Calu3 (cell line): Measurements from ENCODE around the gene WDR45B. TPM values are rescaled to one million over a fixed set of nuclear protein-coding genes. Genes with fewer than 3 reads are reported as not detected.

Source experiments
- BruUV-seq: library from RNA; stranded (reverse); fragments of 400-500 nt; replicated peaks from 2 replicates; lab custom pipeline; 2021; lab: Mats Ljungman, UMichigan
- CTCF ChIA-PET: fragments of 300-600 bp; sonication (Branson Sonifier 250); formaldehyde crosslinking; loops from one replicate; lab custom pipeline; 2022; ENCODE audit warnings: antibody characterized with exemption; lab: Charles Lee
- DNase-seq: peaks from one replicate; pipeline ENCODE4 v3.0.0; 2022
- H3K27ac Mint-ChIP-seq: one replicate; pipeline ENCODE4 v1.8.0; 2022; ENCODE audit warnings: mixed read lengths; ENCODE audit not compliant: unreplicated experiment
- H3K27me3 Mint-ChIP-seq: one replicate; pipeline ENCODE4 v1.8.0; 2022; ENCODE audit warnings: mixed read lengths; ENCODE audit not compliant: unreplicated experiment
- H3K36me3 Mint-ChIP-seq: one replicate; pipeline ENCODE4 v1.8.0; 2022; ENCODE audit warnings: mild to moderate bottlenecking, moderate library complexity, mixed read lengths; ENCODE audit not compliant: insufficient read depth, unreplicated experiment
- H3K4me1 Mint-ChIP-seq: one replicate; pipeline ENCODE4 v1.8.0; 2022; ENCODE audit warnings: mild to moderate bottlenecking, low read depth, mixed read lengths; ENCODE audit not compliant: unreplicated experiment
- H3K4me3 Mint-ChIP-seq: one replicate; pipeline ENCODE4 v1.8.0; 2022; ENCODE audit warnings: mild to moderate bottlenecking, low read depth, moderate library complexity, mixed read lengths; ENCODE audit not compliant: unreplicated experiment
- H3K9me3 Mint-ChIP-seq: one replicate; pipeline ENCODE4 v1.8.0; 2022; ENCODE audit warnings: low read depth, mixed read lengths; ENCODE audit not compliant: unreplicated experiment
- intact Hi-C: fragments of 100-400 bp; cut with micrococcal nuclease; formaldehyde crosslinking; loops from one replicate; pipeline ENCODE4 v1.10.0; 2022; ENCODE audit not compliant: unreplicated experiment
- total RNA-seq: library from RNA; stranded (reverse); gene quantifications from 2 replicates; pipeline ENCODE4 v1.2.3, GENCODE V29; 2022
- TF ChIP-seq, protein P1 (sequence below): fragments of 200-600 bp; IDR thresholded peaks from one replicate; pipeline ENCODE4 v1.8.0; 2022; ENCODE audit warnings: antibody characterized with exemption; ENCODE audit not compliant: unreplicated experiment

Gene WDR45B
- total RNA-seq, 1 experiment from 2014 or later: 108 TPM

DNA sequence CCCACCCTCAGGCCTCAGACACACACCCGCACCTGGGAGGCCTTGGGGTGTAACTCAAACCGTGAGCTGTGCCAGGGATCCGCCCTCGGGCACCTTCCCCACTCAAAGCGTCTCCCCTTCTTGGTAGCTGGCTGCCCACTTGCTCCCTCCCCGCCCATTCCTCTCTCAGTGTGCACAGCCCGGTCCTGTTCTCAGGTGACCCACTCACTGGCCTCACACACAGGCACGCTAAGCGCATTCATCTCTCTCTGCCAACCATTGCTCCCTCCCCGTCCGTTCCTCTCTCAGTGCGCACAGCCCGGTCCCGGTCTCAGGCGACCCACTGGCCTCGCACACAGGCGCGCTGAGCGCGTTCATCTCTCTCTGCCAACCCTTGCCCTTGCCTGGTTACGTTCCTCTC is 20.8 kb downstream of the WDR45B start:
- peaks cover 72% of the 10 kb centered on the region for H3K36me3 Mint-ChIP-seq
- intact Hi-C loops: no loop called here
- CTCF ChIA-PET: no interaction called here

DNA sequence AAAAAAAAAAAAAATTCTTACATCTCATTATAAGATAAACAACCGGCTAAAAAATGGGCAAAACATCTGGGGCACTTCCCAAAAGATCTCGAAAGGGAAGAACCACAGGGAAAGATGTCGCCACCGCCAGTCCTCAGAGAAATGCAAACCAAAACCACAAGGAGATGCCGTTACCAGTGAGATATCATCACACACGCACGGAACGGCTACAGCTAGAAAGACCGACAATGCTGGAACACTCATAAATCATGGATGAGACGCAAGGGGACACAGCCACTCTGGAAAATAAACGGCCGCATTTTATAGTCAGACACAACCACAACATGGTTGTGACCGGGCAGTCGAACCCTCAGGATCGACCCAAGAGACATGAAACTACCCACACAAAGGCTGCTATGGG is 24.5 kb downstream of the WDR45B start:
- peaks cover 85% of the 10 kb centered on the region for H3K36me3 Mint-ChIP-seq
- H3K9me3 Mint-ChIP-seq: no peaks in the 10 kb centered on the region
- intact Hi-C loops: no loop called here
- H3K27me3 Mint-ChIP-seq: no peaks in the 10 kb centered on the region
- no peaks in the 10 kb centered on the region for H3K4me1 Mint-ChIP-seq
- no peak overlapping the region for H3K4me3 Mint-ChIP-seq
- no peak for DNase-seq
- TF ChIP-seq, protein P1, sequence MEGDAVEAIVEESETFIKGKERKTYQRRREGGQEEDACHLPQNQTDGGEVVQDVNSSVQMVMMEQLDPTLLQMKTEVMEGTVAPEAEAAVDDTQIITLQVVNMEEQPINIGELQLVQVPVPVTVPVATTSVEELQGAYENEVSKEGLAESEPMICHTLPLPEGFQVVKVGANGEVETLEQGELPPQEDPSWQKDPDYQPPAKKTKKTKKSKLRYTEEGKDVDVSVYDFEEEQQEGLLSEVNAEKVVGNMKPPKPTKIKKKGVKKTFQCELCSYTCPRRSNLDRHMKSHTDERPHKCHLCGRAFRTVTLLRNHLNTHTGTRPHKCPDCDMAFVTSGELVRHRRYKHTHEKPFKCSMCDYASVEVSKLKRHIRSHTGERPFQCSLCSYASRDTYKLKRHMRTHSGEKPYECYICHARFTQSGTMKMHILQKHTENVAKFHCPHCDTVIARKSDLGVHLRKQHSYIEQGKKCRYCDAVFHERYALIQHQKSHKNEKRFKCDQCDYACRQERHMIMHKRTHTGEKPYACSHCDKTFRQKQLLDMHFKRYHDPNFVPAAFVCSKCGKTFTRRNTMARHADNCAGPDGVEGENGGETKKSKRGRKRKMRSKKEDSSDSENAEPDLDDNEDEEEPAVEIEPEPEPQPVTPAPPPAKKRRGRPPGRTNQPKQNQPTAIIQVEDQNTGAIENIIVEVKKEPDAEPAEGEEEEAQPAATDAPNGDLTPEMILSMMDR: no peak
- BruUV-seq: no TSS peak
- no peak overlapping the region for H3K27ac Mint-ChIP-seq
- CTCF ChIA-PET: interaction anchor here (0.6 kb wide), 1 partner anchor 294 kb away, joined by 4 read pairs; no protein-coding TSS in a partner anchor

More for the DNA sequence above, 20.8 kb downstream of the WDR45B start:
- H3K27ac Mint-ChIP-seq: no peak overlapping the region
- no peak for DNase-seq
- no TSS peak for BruUV-seq
- no peaks in the 10 kb centered on the region for H3K4me1 Mint-ChIP-seq
- H3K9me3 Mint-ChIP-seq: no peaks in the 10 kb centered on the region
- no peaks in the 10 kb centered on the region for H3K27me3 Mint-ChIP-seq
- H3K4me3 Mint-ChIP-seq: no peak overlapping the region
- TF ChIP-seq, protein P1: no peak

DNA sequence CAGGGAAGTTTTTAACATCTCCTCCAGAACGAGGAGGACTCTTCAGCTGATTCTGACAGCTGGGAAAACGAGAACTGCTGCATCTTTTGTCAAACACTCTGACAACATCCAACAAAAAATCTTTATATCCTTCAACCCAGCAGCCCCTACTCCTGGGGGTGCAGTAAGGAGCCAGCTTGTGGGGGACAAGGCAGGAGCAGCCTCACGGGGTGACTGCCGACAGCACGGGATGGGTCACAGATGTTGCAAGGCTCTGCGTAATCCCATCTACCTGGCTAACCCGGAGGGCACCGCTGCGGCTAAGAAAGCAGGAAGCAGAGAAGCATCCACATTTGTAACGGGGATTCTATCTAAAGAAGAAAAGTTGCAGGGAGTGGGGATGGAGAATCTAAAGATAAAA is 28.6 kb downstream of the WDR45B start:
- H3K36me3 Mint-ChIP-seq: peaks cover 92% of the 10 kb centered on the region
- intact Hi-C loops: no loop called here
- H3K27me3 Mint-ChIP-seq: no peaks in the 10 kb centered on the region
- CTCF ChIA-PET: no interaction called here
- no peaks in the 10 kb centered on the region for H3K9me3 Mint-ChIP-seq
- TF ChIP-seq, protein P1: no peak
- H3K27ac Mint-ChIP-seq: no peak overlapping the region
- no peak for DNase-seq
- no TSS peak for BruUV-seq
- H3K4me1 Mint-ChIP-seq: no peaks in the 10 kb centered on the region
- no peak overlapping the region for H3K4me3 Mint-ChIP-seq

DNA sequence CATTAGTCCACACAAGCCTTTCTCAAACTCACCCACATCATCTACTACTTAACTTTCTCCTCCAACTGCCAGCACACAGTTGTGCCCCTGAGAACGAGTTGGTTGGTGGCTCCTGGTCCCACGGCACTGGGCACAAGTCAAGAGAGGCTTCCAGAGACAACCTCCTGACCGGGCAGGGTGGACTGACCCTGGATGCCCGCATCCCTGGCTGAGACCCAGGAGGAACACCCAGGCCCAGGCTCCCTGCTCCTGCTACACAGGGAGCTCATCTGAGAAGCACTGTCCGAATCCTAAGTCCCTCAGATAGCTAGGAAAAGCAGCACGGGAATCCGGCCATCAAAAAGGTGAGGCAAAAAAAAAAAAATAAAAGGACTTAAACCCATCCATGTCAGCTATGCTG is 29.0 kb downstream of the WDR45B start:
- Mint-ChIP-seq H3K27me3 (no peaks in the 10 kb centered on the region), H3K4me3 (no peak overlapping the region), H3K4me1 (no peaks in the 10 kb centered on the region), H3K27ac (peak overlapping the region; percentile 16), H3K36me3 (peaks cover 92% of the 10 kb centered on the region), H3K9me3 (no peaks in the 10 kb centered on the region)
- CTCF ChIA-PET: no interaction called here
- BruUV-seq: no TSS peak
- intact Hi-C loops: no loop called here
- DNase-seq: no peak
- TF ChIP-seq, protein P1: no peak
